Prostate gland (tissue), 2 donors: ENCODE results near the gene ZSWIM3.

Experiments
- CTCF ChIP-seq, 4 experiments: fragments of 200-600 bp in 2 of 4; fragments of 450-650 bp in 2 of 4; sonication (generic) in 2 of 4; IDR thresholded peaks; 1 replicate in 3 of 4; 2 replicates in 1 of 4; pipeline ENCODE4 v1.5.1; 2016 to 2019; ENCODE audit warnings: antibody characterized with exemption in 4 of 4, mild to moderate bottlenecking in 2 of 4, moderate library complexity in 2 of 4
- POLR2A ChIP-seq: fragments of 450-650 bp; IDR thresholded peaks from one replicate; pipeline ENCODE4 v1.6.1; 2016; ENCODE audit warnings: antibody characterized with exemption, mild to moderate bottlenecking
- POLR2AphosphoS5 ChIP-seq: sonication (generic); formaldehyde crosslinking; IDR thresholded peaks from one replicate; pipeline ENCODE4 v1.6.1; 2017; ENCODE audit warnings: antibody characterized with exemption

GRCh38 chr20:45886590-45887345 lies 29.4 kb downstream of the ZSWIM3 start:
- no peak for TF ChIP-seq CTCF (IDR thresholded peaks at IDR 0.05)
- TF ChIP-seq POLR2A, result no peak
- TF ChIP-seq POLR2AphosphoS5, result no peak
